HepG2 (cell line): ENCODE results near the gene KLF13.

Experiments used
- CTCF ChIP-seq: sonication (generic); formaldehyde crosslinking; IDR thresholded peaks from 2 replicates; pipeline ENCODE4 v1.5.0; 2020; ENCODE audit warnings: mild to moderate bottlenecking, missing genetic modification reagents, moderate library complexity
- EZH2 ChIP-seq: conservative IDR thresholded peaks from 2 replicates; pipeline ENCODE4 v1.6.1; 2012; ENCODE audit warnings: mild to moderate bottlenecking, low read depth, low read length, moderate library complexity
- HNF4A ChIP-seq: sonication (generic); formaldehyde crosslinking; IDR thresholded peaks from 2 replicates; pipeline ENCODE4 v1.4.0; 2020; ENCODE audit warnings: missing genetic modification reagents
- MAZ ChIP-seq, 2 experiments: sonication (generic) in 1 of 2; formaldehyde crosslinking in 1 of 2; IDR thresholded peaks; 2 replicates each; pipeline versions ENCODE4 v1.5.0 to v1.6.1; 2012 to 2020; ENCODE audit warnings: low read depth in 2 of 2, mild to moderate bottlenecking in 2 of 2, borderline replicate concordance in 1 of 2, improper control_type of control experiment in 1 of 2, low read length in 1 of 2, missing genetic modification reagents in 1 of 2, moderate library complexity in 1 of 2
- POLR2A ChIP-seq, 2 experiments: IDR thresholded peaks; 2 replicates each; pipeline ENCODE4 v1.6.1; 2011; ENCODE audit warnings: low read depth in 2 of 2, low read length in 2 of 2, mild to moderate bottlenecking in 1 of 2, moderate library complexity in 1 of 2; ENCODE audit not compliant: insufficient read depth in 1 of 2
- RFX5 ChIP-seq: IDR thresholded peaks from 2 replicates; pipeline ENCODE4 v1.6.1; 2011; ENCODE audit warnings: low read depth, low read length, improper control_type of control experiment
- SIX4 ChIP-seq: sonication (generic); formaldehyde crosslinking; IDR thresholded peaks from 2 replicates; pipeline ENCODE4 v1.4.0; 2020; ENCODE audit warnings: missing genetic modification reagents

GRCh38 chr15:31352339-31352751 is 25.7 kb downstream of the KLF13 start:
- TF ChIP-seq SIX4, result no peak
- no peak for TF ChIP-seq RFX5
- TF ChIP-seq HNF4A, result no peak
- TF ChIP-seq CTCF, result no peak
- TF ChIP-seq EZH2, result no peak
- TF ChIP-seq MAZ (IDR thresholded peaks at IDR 0.05; ENCODE audit: borderline replicate concordance, low read depth, low read length), result no peak
- no peak for TF ChIP-seq MAZ (CRISPR knock-in tag; IDR thresholded peaks at IDR 0.05; ENCODE audit: low read depth)
- TF ChIP-seq POLR2A (IDR thresholded peaks at IDR 0.05; ENCODE audit: insufficient read depth in 1 of 2, low read depth in 2 of 2, low read length in 2 of 2), result no peak
